ENCODE measurements around the gene GIMAP8.

GIMAP8 gene

GRCh38 chr7:150412016-150412415 lies 38.4 kb upstream of the GIMAP8 start:
- no peak for DNase-seq

GRCh38 chr7:150412518-150413488 lies 37.6 kb upstream of the GIMAP8 start:
- no peak for DNase-seq

GRCh38 chr7:150413640-150414081 lies 36.8 kb upstream of the GIMAP8 start:
- DNase-seq = no peak

GRCh38 chr7:150415161-150416153 lies 35.0 kb upstream of the GIMAP8 start:
- DNase-seq = no peak

- DNase-seq = no peak
Observed at GRCh38 chr7:150417239-150417638, 33.2 kb upstream of the GIMAP8 start.

- no peak for DNase-seq
Observed at GRCh38 chr7:150417863-150418262, 32.6 kb upstream of the GIMAP8 start.

- no peak for DNase-seq
Observed at GRCh38 chr7:150420242-150420641, 30.2 kb upstream of the GIMAP8 start.

- DNase-seq = peak; percentile 88
Observed at GRCh38 chr7:150420987-150421674, 29.3 kb upstream of the GIMAP8 start.

GRCh38 chr7:150421831-150422230 lies 28.6 kb upstream of the GIMAP8 start:
- no peak for DNase-seq

GRCh38 chr7:150425670-150426069 lies 24.8 kb upstream of the GIMAP8 start:
- no peak for DNase-seq

GRCh38 chr7:150428671-150429451 lies 21.6 kb upstream of the GIMAP8 start:
- DNase-seq = peak; percentile 36

GRCh38 chr7:150429699-150430098 lies 20.7 kb upstream of the GIMAP8 start:
- DNase-seq = no peak

- DNase-seq = no peak
Observed at GRCh38 chr7:150430465-150431085, 19.9 kb upstream of the GIMAP8 start.

- DNase-seq = no peak
Observed at GRCh38 chr7:150431839-150432658, 18.4 kb upstream of the GIMAP8 start.

- peak; percentile 15 for DNase-seq
Observed at GRCh38 chr7:150432915-150433892, 17.2 kb upstream of the GIMAP8 start.

- DNase-seq = no peak
Observed at GRCh38 chr7:150434240-150434639, 16.2 kb upstream of the GIMAP8 start.

- DNase-seq = no peak
Observed at GRCh38 chr7:150435047-150435389, 15.4 kb upstream of the GIMAP8 start.

- no peak for DNase-seq
Observed at GRCh38 chr7:150435390-150436073, 14.9 kb upstream of the GIMAP8 start.

GRCh38 chr7:150439967-150440366 lies 10.5 kb upstream of the GIMAP8 start:
- peak; percentile 38 for DNase-seq

Measured in activated CD4-positive, alpha-beta T cell treated with anti-CD3 and anti-CD28 coated beads, Interleukin-10, Interleukin-2, amounts not matched to agents 100 ng/mL and 50 ng/mL, durations not matched to agents 16 hours and 8 hours (primary cell).